GM19452 (cell line): Measurements from ENCODE around the gene ZBTB7A.

Source experiments
- ATAC-seq: cut with Tn5 transposase; IDR thresholded peaks from one replicate; pipeline ENCODE4 v1.9.1; 2021; ENCODE audit not compliant: unreplicated experiment

Gene ZBTB7A

GRCh38 chr19:4094761-4095487 is 28.2 kb upstream of the ZBTB7A start:
- ATAC-seq, result no peak

GRCh38 chr19:4094291-4094690 is 27.6 kb upstream of the ZBTB7A start:
- ATAC-seq, result no peak

GRCh38 chr19:4093643-4094175 is 27.0 kb upstream of the ZBTB7A start:
- no peak for ATAC-seq

- ATAC-seq, result no peak
Observed at GRCh38 chr19:4090356-4091220, 23.9 kb upstream of the ZBTB7A start.

- no peak for ATAC-seq
Observed at GRCh38 chr19:4089946-4090345, 23.2 kb upstream of the ZBTB7A start.

GRCh38 chr19:4089400-4089908 is 22.8 kb upstream of the ZBTB7A start:
- no peak for ATAC-seq

- ATAC-seq, result no peak
Observed at GRCh38 chr19:4088975-4089374, 22.3 kb upstream of the ZBTB7A start.

GRCh38 chr19:4087787-4088679 is 21.3 kb upstream of the ZBTB7A start:
- no peak for ATAC-seq

- ATAC-seq, result no peak
Observed at GRCh38 chr19:4086411-4086867, 19.7 kb upstream of the ZBTB7A start.

- no peak for ATAC-seq
Observed at GRCh38 chr19:4084547-4084877, 17.8 kb upstream of the ZBTB7A start.

- ATAC-seq, result no peak
Observed at GRCh38 chr19:4083677-4084546, 17.2 kb upstream of the ZBTB7A start.

- no peak for ATAC-seq
Observed at GRCh38 chr19:4082172-4082571, 15.5 kb upstream of the ZBTB7A start.

- no peak for ATAC-seq
Observed at GRCh38 chr19:4081441-4082129, 14.9 kb upstream of the ZBTB7A start.

- ATAC-seq, result no peak
Observed at GRCh38 chr19:4080473-4080872, 13.8 kb upstream of the ZBTB7A start.

- no peak for ATAC-seq
Observed at GRCh38 chr19:4077800-4078684, 11.3 kb upstream of the ZBTB7A start.

GRCh38 chr19:4077007-4077374 is 10.3 kb upstream of the ZBTB7A start:
- no peak for ATAC-seq

GRCh38 chr19:4075373-4075772 is 8.7 kb upstream of the ZBTB7A start:
- no peak for ATAC-seq

- ATAC-seq, result no peak
Observed at GRCh38 chr19:4071610-4072009, 4.9 kb upstream of the ZBTB7A start.
